ENCODE measurements around the gene DNMBP.

DNA sequence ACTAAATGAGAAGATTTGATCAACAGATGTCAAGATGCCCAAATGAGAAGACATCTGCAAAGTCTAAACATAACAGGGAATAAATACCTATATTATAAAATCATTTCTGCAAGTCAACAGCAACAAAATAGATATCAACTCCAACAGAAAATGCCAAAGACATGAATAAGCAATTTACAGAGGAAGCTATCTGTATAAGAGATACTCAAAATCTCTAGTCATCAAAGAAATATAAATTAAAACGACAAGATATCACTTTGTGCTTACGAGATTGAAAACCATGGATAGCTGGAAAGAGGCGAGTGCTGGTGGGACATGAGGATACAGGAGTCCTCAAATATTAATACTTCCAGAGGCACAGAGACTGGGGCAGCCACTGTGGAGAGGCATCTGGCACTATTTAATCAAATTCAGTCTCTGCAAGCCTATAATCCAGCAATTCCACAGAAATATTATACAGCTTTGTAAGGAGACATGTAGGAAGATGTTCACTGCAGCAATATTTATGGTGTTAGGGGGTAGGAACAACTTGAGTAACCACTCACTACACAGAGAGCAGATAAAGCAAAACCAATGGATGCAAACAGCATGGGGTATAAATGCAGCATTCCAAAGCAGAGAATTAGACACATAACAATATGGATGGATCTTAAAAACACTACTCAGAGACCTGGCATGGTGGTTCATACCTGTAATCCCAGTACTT lies 4.8 kb downstream of the DNMBP start:
- no peak for TF ChIP-seq JUN (IDR thresholded peaks at IDR 0.05)
- TF ChIP-seq, protein P1, sequence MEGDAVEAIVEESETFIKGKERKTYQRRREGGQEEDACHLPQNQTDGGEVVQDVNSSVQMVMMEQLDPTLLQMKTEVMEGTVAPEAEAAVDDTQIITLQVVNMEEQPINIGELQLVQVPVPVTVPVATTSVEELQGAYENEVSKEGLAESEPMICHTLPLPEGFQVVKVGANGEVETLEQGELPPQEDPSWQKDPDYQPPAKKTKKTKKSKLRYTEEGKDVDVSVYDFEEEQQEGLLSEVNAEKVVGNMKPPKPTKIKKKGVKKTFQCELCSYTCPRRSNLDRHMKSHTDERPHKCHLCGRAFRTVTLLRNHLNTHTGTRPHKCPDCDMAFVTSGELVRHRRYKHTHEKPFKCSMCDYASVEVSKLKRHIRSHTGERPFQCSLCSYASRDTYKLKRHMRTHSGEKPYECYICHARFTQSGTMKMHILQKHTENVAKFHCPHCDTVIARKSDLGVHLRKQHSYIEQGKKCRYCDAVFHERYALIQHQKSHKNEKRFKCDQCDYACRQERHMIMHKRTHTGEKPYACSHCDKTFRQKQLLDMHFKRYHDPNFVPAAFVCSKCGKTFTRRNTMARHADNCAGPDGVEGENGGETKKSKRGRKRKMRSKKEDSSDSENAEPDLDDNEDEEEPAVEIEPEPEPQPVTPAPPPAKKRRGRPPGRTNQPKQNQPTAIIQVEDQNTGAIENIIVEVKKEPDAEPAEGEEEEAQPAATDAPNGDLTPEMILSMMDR (IDR thresholded peaks at IDR 0.05), result no peak
- TF ChIP-seq, protein P2, sequence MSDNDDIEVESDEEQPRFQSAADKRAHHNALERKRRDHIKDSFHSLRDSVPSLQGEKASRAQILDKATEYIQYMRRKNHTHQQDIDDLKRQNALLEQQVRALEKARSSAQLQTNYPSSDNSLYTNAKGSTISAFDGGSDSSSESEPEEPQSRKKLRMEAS (IDR thresholded peaks at IDR 0.05), result no peak
